Suppressor macrophage (primary cell): ENCODE measurements around the gene ZNF578.
"Not testable (repeated sequence)": the region's sequence is repeated elsewhere in the genome, so short reads cannot be mapped to it uniquely, and the experiment has no call there.

Experiments
- DNase-seq, 4 experiments: peaks; one replicate each; pipeline ENCODE4 v3.0.0-alpha.2; 2020 to 2022

Gene ZNF578

GRCh38 chr19:52516191-52516590, 62.8 kb downstream of the ZNF578 start:
- no peak for DNase-seq

GRCh38 chr19:52518646-52519045, 65.3 kb downstream of the ZNF578 start:
- no peak for DNase-seq

GRCh38 chr19:52519175-52519574, 65.8 kb downstream of the ZNF578 start:
- DNase-seq: not testable (repeated sequence)

- DNase-seq: no peak
Measured at GRCh38 chr19:52520013-52520412, 66.7 kb downstream of the ZNF578 start.

- no peak for DNase-seq
Measured at GRCh38 chr19:52522551-52522950, 69.2 kb downstream of the ZNF578 start.

- no peak for DNase-seq
Measured at GRCh38 chr19:52524086-52524485, 70.7 kb downstream of the ZNF578 start.

GRCh38 chr19:52527134-52527955, 74.0 kb downstream of the ZNF578 start, which contains the start of gene ZNF808:
TSS of gene ZNF808 (plus strand) at chr19:52527668. CDS start at chr19:52543285, 15,617 bp downstream.
- DNase-seq: peak; percentile 93 to 97 (median 96)

- DNase-seq: no peak
Measured at GRCh38 chr19:52527956-52528351, 74.6 kb downstream of the ZNF578 start.

- no peak for DNase-seq
Measured at GRCh38 chr19:52532480-52532879, 79.1 kb downstream of the ZNF578 start.

- DNase-seq: peak; percentile 49 to 70 (median 64)
Measured at GRCh38 chr19:52533901-52534300, 80.5 kb downstream of the ZNF578 start.

GRCh38 chr19:52535385-52535770, 82.0 kb downstream of the ZNF578 start:
- peak in 1 of 4 experiments; percentile 16 for DNase-seq

GRCh38 chr19:52535771-52536447, 82.6 kb downstream of the ZNF578 start:
- DNase-seq: peak; percentile 58 to 90 (median 76)

GRCh38 chr19:52536448-52536800, 83.1 kb downstream of the ZNF578 start:
- DNase-seq: peak in 2 of 4 experiments; percentile 27 to 32

GRCh38 chr19:52538815-52539214, 85.5 kb downstream of the ZNF578 start:
- DNase-seq: peak; percentile 21 to 60 (median 54)

GRCh38 chr19:52541176-52541575, 87.8 kb downstream of the ZNF578 start:
- not testable (repeated sequence) for DNase-seq

GRCh38 chr19:52541608-52542007, 88.3 kb downstream of the ZNF578 start:
- no peak for DNase-seq

GRCh38 chr19:52542541-52542940, 89.2 kb downstream of the ZNF578 start:
- not testable (repeated sequence) for DNase-seq

- DNase-seq: peak in 3 of 4 experiments; percentile 11 to 38 (median 35)
Measured at GRCh38 chr19:52542984-52543664, 89.8 kb downstream of the ZNF578 start.

GRCh38 chr19:52554216-52554971, 101.0 kb downstream of the ZNF578 start:
- no peak for DNase-seq

GRCh38 chr19:52557231-52557995, 104.1 kb downstream of the ZNF578 start:
- DNase-seq: no peak

GRCh38 chr19:52558732-52559445, 105.5 kb downstream of the ZNF578 start:
- not testable (repeated sequence) for DNase-seq
